Caco-2 (cell line): ENCODE data around the gene GPRIN1. TPM values are rescaled to one million over a fixed set of nuclear protein-coding genes. Genes with fewer than 3 reads are reported as not detected.

Experiments used
- BruUV-seq: library from RNA; stranded (reverse); fragments of 400-500 nt; replicated peaks from 2 replicates; lab custom pipeline; 2021; lab: Mats Ljungman, UMichigan
- CTCF ChIA-PET: fragments of 300-600 bp; sonication (Branson Sonifier 250); formaldehyde crosslinking; loops from one replicate; lab custom pipeline; 2022; ENCODE audit warnings: antibody characterized with exemption; lab: Charles Lee
- POLR2A ChIA-PET: fragments of 300-600 bp; sonication (Branson Sonifier 250); formaldehyde crosslinking; loops from one replicate; lab custom pipeline; 2022; ENCODE audit warnings: antibody characterized with exemption; lab: Charles Lee
- DNase-seq, 2 experiments: peaks; one replicate each; pipeline versions ENCODE4 v3.0.0 to v3.0.0-alpha.2; 2020 to 2022
- H3K27me3 ChIP-seq: replicated peaks from 2 replicates; pipeline ENCODE4 v1.6.0; 2011; ENCODE audit warnings: low read length; ENCODE audit not compliant: control insufficient read depth, insufficient read depth
- H3K36me3 ChIP-seq: 2 replicates; pipeline ENCODE4 v1.5.1; 2011; ENCODE audit warnings: low read length; ENCODE audit not compliant: control insufficient read depth, insufficient read depth
- H3K4me1 ChIP-seq: fragments of 250-450 bp; sonication (Bioruptor Pico); 2 replicates; pipeline ENCODE4 v1.5.1; 2020; ENCODE audit warnings: mild to moderate bottlenecking
- H3K4me3 ChIP-seq: 2 replicates; pipeline ENCODE4 v1.5.1; 2011; ENCODE audit warnings: low read depth, mild to moderate bottlenecking, control low read depth, low read length
- H3K9me3 ChIP-seq: fragments of 250-450 bp; sonication (Bioruptor Pico); 2 replicates; pipeline ENCODE4 v1.5.1; 2020; ENCODE audit warnings: mild to moderate bottlenecking, moderate library complexity
- H3K27ac Mint-ChIP-seq: one replicate; pipeline ENCODE4 v1.8.0; 2022; ENCODE audit warnings: mixed read lengths; ENCODE audit not compliant: unreplicated experiment
- H3K27me3 Mint-ChIP-seq: one replicate; pipeline ENCODE4 v1.8.0; 2022; ENCODE audit warnings: mixed read lengths; ENCODE audit not compliant: insufficient read depth, unreplicated experiment
- H3K36me3 Mint-ChIP-seq: one replicate; pipeline ENCODE4 v1.8.0; 2022; ENCODE audit warnings: mild to moderate bottlenecking, mixed read lengths; ENCODE audit not compliant: insufficient read depth, unreplicated experiment
- H3K4me1 Mint-ChIP-seq: one replicate; pipeline ENCODE4 v1.8.0; 2022; ENCODE audit warnings: low read depth, mixed read lengths; ENCODE audit not compliant: unreplicated experiment
- H3K4me3 Mint-ChIP-seq: one replicate; pipeline ENCODE4 v1.8.0; 2022; ENCODE audit warnings: mild to moderate bottlenecking, moderate library complexity, mixed read lengths; ENCODE audit not compliant: unreplicated experiment
- H3K9me3 Mint-ChIP-seq: one replicate; pipeline ENCODE4 v1.8.0; 2022; ENCODE audit warnings: mixed read lengths; ENCODE audit not compliant: unreplicated experiment
- CTCF ChIP-seq, 2 experiments: fragments of 200-600 bp in 1 of 2; IDR thresholded peaks; 1 replicate in 1 of 2; 2 replicates in 1 of 2; pipeline versions ENCODE4 v1.5.1 to v1.8.0; 2011 to 2022; ENCODE audit warnings: antibody characterized with exemption in 1 of 2, control low read depth in 1 of 2, inconsistent platforms in 1 of 2, low read depth in 1 of 2, low read length in 1 of 2, mild to moderate bottlenecking in 1 of 2, moderate library complexity in 1 of 2; ENCODE audit not compliant: insufficient read depth in 1 of 2, severe bottlenecking in 1 of 2, unreplicated experiment in 1 of 2
- intact Hi-C: fragments of 100-400 bp; cut with micrococcal nuclease; formaldehyde crosslinking; loops from one replicate; pipeline ENCODE4 v1.10.0; 2022; ENCODE audit not compliant: unreplicated experiment
- total RNA-seq: library from RNA; stranded (reverse); gene quantifications from 2 replicates; pipeline ENCODE4 v1.2.3, GENCODE V29; 2022

The GPRIN1 gene
- total RNA-seq, 1 experiment from 2014 or later = 3.9 TPM

GRCh38 chr5:176626876-176627236, 16.9 kb upstream of the GPRIN1 start:
- H3K9me3 Mint-ChIP-seq = no peaks in the 10 kb centered on the region
- no TSS peak for BruUV-seq

GRCh38 chr5:176625966-176626875, 16.3 kb upstream of the GPRIN1 start:
- Mint-ChIP-seq H3K27me3 (peaks cover 33% of the 10 kb centered on the region), H3K36me3 (no peaks in the 10 kb centered on the region), H3K27ac (no peak overlapping the region), H3K9me3 (no peaks in the 10 kb centered on the region), H3K4me1 (no peaks in the 10 kb centered on the region), H3K4me3 (no peak overlapping the region)
- H3K4me1 ChIP-seq = peaks cover 7% of the 10 kb centered on the region
- no peaks in the 10 kb centered on the region for H3K9me3 ChIP-seq
- H3K27me3 ChIP-seq = peaks cover 6% of the 10 kb centered on the region
- no peaks in the 10 kb centered on the region for H3K36me3 ChIP-seq
- no peak overlapping the region for H3K4me3 ChIP-seq
- intact Hi-C loops = no loop called here
- no TSS peak for BruUV-seq
- ChIA-PET POLR2A (no interaction called here), CTCF (no interaction called here)
- no peak for TF ChIP-seq CTCF (IDR thresholded peaks at IDR 0.05; ENCODE audit: insufficient read depth in 1 of 2, low read depth in 1 of 2, low read length in 1 of 2, severe bottlenecking in 1 of 2, unreplicated experiment in 1 of 2)
- DNase-seq = no peak

More at GRCh38 chr5:176626876-176627236, 16.9 kb upstream of the GPRIN1 start:
- no peak overlapping the region for H3K27ac Mint-ChIP-seq
- intact Hi-C loops = no loop called here
- Histone ChIP-seq H3K4me1 (peaks cover 7% of the 10 kb centered on the region), H3K4me3 (no peak overlapping the region), H3K27me3 (peaks cover 5% of the 10 kb centered on the region), H3K9me3 (no peaks in the 10 kb centered on the region), H3K36me3 (no peaks in the 10 kb centered on the region)
- H3K4me1 Mint-ChIP-seq = no peaks in the 10 kb centered on the region
- peaks cover 36% of the 10 kb centered on the region for H3K27me3 Mint-ChIP-seq
- CTCF ChIA-PET = no interaction called here
- no peak overlapping the region for H3K4me3 Mint-ChIP-seq
- no peak for TF ChIP-seq CTCF (IDR thresholded peaks at IDR 0.05; ENCODE audit: insufficient read depth in 1 of 2, low read depth in 1 of 2, low read length in 1 of 2, severe bottlenecking in 1 of 2, unreplicated experiment in 1 of 2)
- DNase-seq = no peak
- POLR2A ChIA-PET = no interaction called here
- no peaks in the 10 kb centered on the region for H3K36me3 Mint-ChIP-seq

- no peaks in the 10 kb centered on the region for H3K4me1 Mint-ChIP-seq
- no peak overlapping the region for H3K4me3 Mint-ChIP-seq
- H3K27me3 Mint-ChIP-seq = peaks cover 28% of the 10 kb centered on the region
- no peak overlapping the region for H3K4me3 ChIP-seq
- intact Hi-C loops = no loop called here
- POLR2A ChIA-PET = no interaction called here
- H3K9me3 ChIP-seq = no peaks in the 10 kb centered on the region
- DNase-seq = no peak
- no peak for TF ChIP-seq CTCF (IDR thresholded peaks at IDR 0.05; ENCODE audit: insufficient read depth in 1 of 2, low read depth in 1 of 2, low read length in 1 of 2, severe bottlenecking in 1 of 2, unreplicated experiment in 1 of 2)
- H3K27me3 ChIP-seq = peaks cover 9% of the 10 kb centered on the region
- no peaks in the 10 kb centered on the region for H3K36me3 ChIP-seq
- BruUV-seq = no TSS peak
- peaks cover 7% of the 10 kb centered on the region for H3K4me1 ChIP-seq
- no peak overlapping the region for H3K27ac Mint-ChIP-seq
- H3K9me3 Mint-ChIP-seq = no peaks in the 10 kb centered on the region
- CTCF ChIA-PET = no interaction called here
- no peaks in the 10 kb centered on the region for H3K36me3 Mint-ChIP-seq
These were observed 15.6 kb upstream of the GPRIN1 start for GRCh38 chr5:176625512-176625911.
